KOPT-K1 (cell line): Measurements from ENCODE around the gene BMF.
"Not testable (repeated sequence)": the region's sequence is repeated elsewhere in the genome, so short reads cannot be mapped to it uniquely, and the experiment has no call there.

Experiments
- H3K27ac ChIP-seq: fragments of 200-600 bp; sonication (generic); 2 replicates; pipeline ENCODE4 v1.5.1; 2016; ENCODE audit warnings: antibody characterized with exemption, mild to moderate bottlenecking, low read depth, low read length; ENCODE audit not compliant: poor library complexity, severe bottlenecking
- H3K36me3 ChIP-seq: fragments of 200-600 bp; sonication (generic); 2 replicates; pipeline ENCODE4 v1.5.1; 2017; ENCODE audit warnings: antibody characterized with exemption, mild to moderate bottlenecking, low read length, moderate library complexity; ENCODE audit not compliant: insufficient read depth
- H3K9me3 ChIP-seq: fragments of 200-600 bp; sonication (generic); 2 replicates; pipeline ENCODE4 v1.5.1; 2017; ENCODE audit warnings: antibody characterized with exemption, low read length, mild to moderate bottlenecking; ENCODE audit not compliant: insufficient read depth, poor library complexity, severe bottlenecking

BMF gene

GRCh38 chr15:40135846-40136450 is 27.3 kb upstream of the BMF start:
- not testable (repeated sequence) for H3K27ac ChIP-seq, H3K9me3 ChIP-seq, H3K36me3 ChIP-seq

GRCh38 chr15:40134885-40135284 is 26.2 kb upstream of the BMF start:
- Histone ChIP-seq H3K36me3 (no peaks in the 10 kb centered on the region), H3K27ac (no peak overlapping the region), H3K9me3 (no peaks in the 10 kb centered on the region)

GRCh38 chr15:40133544-40133943 is 24.9 kb upstream of the BMF start:
- Histone ChIP-seq H3K9me3 (no peaks in the 10 kb centered on the region), H3K36me3 (no peaks in the 10 kb centered on the region), H3K27ac (no peak overlapping the region)

GRCh38 chr15:40130799-40131502 is 22.3 kb upstream of the BMF start:
- H3K27ac ChIP-seq = no peak overlapping the region
- no peaks in the 10 kb centered on the region for H3K9me3 ChIP-seq
- H3K36me3 ChIP-seq = no peaks in the 10 kb centered on the region

- Histone ChIP-seq H3K27ac (no peak overlapping the region), H3K36me3 (no peaks in the 10 kb centered on the region), H3K9me3 (no peaks in the 10 kb centered on the region)
These were observed 21.4 kb upstream of the BMF start for GRCh38 chr15:40130118-40130517.

- Histone ChIP-seq H3K9me3 (no peaks in the 10 kb centered on the region), H3K27ac (no peak overlapping the region), H3K36me3 (no peaks in the 10 kb centered on the region)
These were observed 20.3 kb upstream of the BMF start for GRCh38 chr15:40128766-40129660.

GRCh38 chr15:40125950-40126349 is 17.3 kb upstream of the BMF start:
- Histone ChIP-seq H3K27ac (no peak overlapping the region), H3K9me3 (no peaks in the 10 kb centered on the region)

GRCh38 chr15:40124807-40125285 is 16.2 kb upstream of the BMF start:
- not testable (repeated sequence) for H3K27ac ChIP-seq, H3K36me3 ChIP-seq, H3K9me3 ChIP-seq

More at GRCh38 chr15:40125950-40126349, 17.3 kb upstream of the BMF start:
- H3K36me3 ChIP-seq = no peaks in the 10 kb centered on the region

GRCh38 chr15:40124333-40124732 is 15.7 kb upstream of the BMF start:
- not testable (repeated sequence) for H3K9me3 ChIP-seq, H3K36me3 ChIP-seq, H3K27ac ChIP-seq

- not testable (repeated sequence) for H3K27ac ChIP-seq, H3K9me3 ChIP-seq, H3K36me3 ChIP-seq
These were observed 15.2 kb upstream of the BMF start for GRCh38 chr15:40123863-40124262.

- not testable (repeated sequence) for H3K27ac ChIP-seq, H3K36me3 ChIP-seq, H3K9me3 ChIP-seq
These were observed 14.3 kb upstream of the BMF start for GRCh38 chr15:40122989-40123388.

GRCh38 chr15:40121911-40122638 is 13.4 kb upstream of the BMF start:
- no peaks in the 10 kb centered on the region for H3K9me3 ChIP-seq
- H3K36me3 ChIP-seq = no peaks in the 10 kb centered on the region
- H3K27ac ChIP-seq = no peak overlapping the region

- Histone ChIP-seq H3K36me3 (no peaks in the 10 kb centered on the region), H3K27ac (no peak overlapping the region), H3K9me3 (no peaks in the 10 kb centered on the region)
These were observed 9.8 kb upstream of the BMF start for GRCh38 chr15:40118473-40118872.

GRCh38 chr15:40115670-40116093 is 7.0 kb upstream of the BMF start:
- H3K9me3 ChIP-seq = no peaks in the 10 kb centered on the region
- no peaks in the 10 kb centered on the region for H3K36me3 ChIP-seq
- peak overlapping the region; percentile 63 for H3K27ac ChIP-seq

GRCh38 chr15:40115106-40115505 is 6.4 kb upstream of the BMF start:
- not testable (repeated sequence) for H3K36me3 ChIP-seq, H3K9me3 ChIP-seq
- H3K27ac ChIP-seq = peak overlapping the region; percentile 63
